ENCODE data around the gene NOD1.

DNA sequence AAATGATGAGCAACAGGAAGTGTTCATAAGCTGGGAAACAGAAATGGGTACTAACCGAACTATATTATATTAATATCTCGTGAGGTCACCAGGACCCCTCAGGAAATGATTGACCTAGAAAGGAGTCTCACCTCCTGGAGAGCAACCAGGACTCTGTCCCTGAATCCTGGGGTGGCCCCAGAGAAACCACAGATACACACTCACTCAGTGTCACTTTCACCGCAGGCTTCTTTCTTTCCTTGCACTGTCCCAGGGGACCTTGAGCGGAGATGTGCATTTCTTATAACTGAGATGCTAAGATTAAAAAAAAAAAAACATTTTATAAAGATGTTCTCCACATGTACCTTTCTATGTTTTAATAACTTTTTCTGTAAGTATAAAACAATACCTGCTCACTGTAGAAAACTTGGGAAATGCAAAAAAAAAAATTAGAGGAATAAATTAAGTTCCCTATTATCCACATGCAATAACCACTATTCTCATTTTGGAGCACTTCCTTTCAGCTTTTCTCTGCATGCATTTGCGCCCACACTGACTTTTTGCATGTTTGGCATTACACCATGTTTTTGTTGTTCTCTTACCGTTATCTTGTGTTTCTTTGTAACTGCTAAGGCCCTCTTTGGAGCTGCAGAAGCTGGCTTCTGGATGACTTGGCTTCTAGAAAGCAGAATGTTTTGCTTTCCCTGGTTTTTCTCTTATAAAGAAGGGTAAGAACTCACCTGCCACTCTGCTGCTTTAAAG lies 15.0 kb downstream of the NOD1 start:
- no peak for TF ChIP-seq POLR2AphosphoS5 (IDR thresholded peaks at IDR 0.05; ENCODE audit: borderline replicate concordance, low read depth, low read length)
- no peak for TF ChIP-seq EZH2 (IDR thresholded peaks at IDR 0.05)

Measured in SK-N-MC (cell line).